GM12864 (cell line): ENCODE data around the gene HSPA12B.

Source experiments
- DNase-seq: peaks from one replicate; pipeline ENCODE4 v3.0.0-alpha.2; 2011; ENCODE audit warnings: low read depth
- H3K4me3 ChIP-seq: 2 replicates; pipeline ENCODE4 v1.5.1; 2011; ENCODE audit warnings: mild to moderate bottlenecking, low read depth, low read length, control low read depth
- CTCF ChIP-seq: IDR thresholded peaks from 2 replicates; pipeline ENCODE4 v1.5.1; 2011; ENCODE audit warnings: low read depth, mild to moderate bottlenecking, moderate library complexity, low read length, control low read depth, inconsistent platforms; ENCODE audit errors: missing control alignments

The HSPA12B gene

GRCh38 chr20:3697588-3698305, 34.7 kb upstream of the HSPA12B start:
- no peak overlapping the region for H3K4me3 ChIP-seq
- TF ChIP-seq CTCF: no peak
- DNase-seq: no peak

DNA sequence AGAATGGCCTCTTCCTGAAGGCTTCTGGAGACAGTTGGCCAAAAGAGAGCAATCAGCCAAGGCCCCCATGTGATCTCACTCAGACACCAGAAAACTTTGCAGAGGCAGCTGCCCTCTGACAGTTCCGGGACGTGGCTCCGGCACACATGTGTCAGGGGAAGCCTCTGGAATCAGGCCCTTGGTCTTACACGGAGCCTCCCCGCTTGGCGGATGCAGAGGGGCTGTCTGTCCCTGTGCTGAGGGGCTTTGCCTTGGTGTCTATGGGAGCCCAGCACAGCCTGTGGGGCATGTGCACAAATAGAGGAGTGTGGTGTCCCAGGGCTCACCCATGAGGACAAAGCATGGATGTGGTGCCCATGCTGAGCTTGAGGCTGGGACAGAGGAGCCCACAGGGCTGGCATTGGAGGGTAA, 33.9 kb upstream of the HSPA12B start:
- no peak for DNase-seq
- no peak overlapping the region for H3K4me3 ChIP-seq
- no peak for TF ChIP-seq CTCF

- H3K4me3 ChIP-seq: no peak overlapping the region
- DNase-seq: no peak
- no peak for TF ChIP-seq CTCF
Observed at GRCh38 chr20:3699037-3699436, 33.4 kb upstream of the HSPA12B start.

DNA sequence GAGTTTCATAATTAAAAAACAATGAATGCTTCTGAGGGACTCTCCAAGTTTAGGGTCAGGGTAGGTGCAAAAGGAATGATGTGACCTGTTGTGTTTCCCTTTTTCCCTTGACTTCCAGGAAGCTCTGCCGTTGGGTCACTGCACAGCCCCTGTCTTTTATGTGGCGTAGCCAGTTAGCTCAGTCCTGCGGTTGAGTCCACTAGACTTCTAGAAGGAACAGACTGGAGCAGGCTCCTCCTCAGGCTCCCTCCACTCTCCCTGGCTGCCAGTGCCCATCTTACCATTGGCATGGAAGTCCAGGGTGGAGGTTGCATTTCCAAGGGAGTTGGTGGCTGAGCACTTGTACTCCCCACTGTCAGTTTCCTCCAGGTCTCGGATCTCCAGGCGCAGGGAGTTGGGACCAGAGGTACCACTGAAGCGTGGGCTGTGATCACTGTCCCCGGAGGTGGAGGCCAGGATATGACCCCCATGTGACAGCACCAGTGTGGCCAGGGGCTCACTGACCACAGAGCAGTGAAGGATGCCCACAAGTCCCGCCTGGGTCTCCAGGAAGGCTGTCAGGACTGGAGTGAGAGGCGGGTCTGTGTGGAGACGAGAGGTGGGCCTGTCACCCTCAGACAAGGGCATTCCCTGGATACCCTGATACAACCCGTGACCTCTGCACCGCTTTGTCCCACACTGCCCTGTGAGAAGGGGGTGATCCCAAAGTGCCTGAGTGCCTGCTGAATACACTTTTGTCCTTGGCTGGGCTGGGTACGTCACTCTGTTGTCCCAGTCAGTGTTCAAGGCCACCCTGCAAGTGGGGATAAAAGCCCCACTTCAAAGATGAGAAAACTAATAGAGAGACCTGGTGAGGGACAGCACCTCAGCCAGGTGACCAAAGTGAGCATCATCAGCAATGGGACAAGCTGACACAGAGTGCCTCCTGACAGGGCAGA, 31.2 kb upstream of the HSPA12B start:
- H3K4me3 ChIP-seq: no peak overlapping the region
- TF ChIP-seq CTCF: no peak
- DNase-seq: no peak

DNA sequence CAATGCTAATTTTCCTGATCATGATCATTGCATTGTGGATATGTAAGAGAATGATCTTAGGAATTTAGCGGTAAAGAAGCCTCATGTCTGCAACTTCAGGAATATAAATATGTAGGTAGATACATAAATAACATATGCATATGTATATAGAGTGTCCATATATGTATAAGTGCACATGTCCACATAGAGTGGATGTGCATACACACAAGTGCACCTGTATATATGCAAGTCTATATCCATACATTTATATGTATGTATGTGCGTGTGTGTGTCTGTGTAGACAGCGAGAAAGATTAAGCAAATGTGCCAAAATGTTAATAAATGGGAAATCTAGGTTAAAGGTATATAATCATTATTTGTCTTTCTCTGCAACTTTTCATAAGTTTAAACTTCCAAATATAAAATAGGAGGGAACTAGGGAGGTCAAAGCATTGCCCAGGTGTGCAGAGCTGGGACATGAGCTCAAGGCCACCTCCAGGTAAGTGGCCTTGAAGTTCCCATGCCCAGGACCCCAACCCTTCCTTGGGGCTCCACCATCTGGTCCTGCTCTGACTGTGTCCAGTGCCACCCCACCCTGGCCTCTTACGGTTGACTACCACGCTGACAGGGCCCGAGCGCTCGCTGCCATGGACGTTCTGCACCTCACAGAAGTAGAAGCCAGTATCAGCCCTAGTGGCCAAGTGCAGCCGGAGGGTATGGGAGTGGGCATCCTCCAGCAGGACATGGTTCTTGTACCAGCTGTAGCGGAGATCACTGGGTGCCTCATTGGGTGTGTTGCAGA, 29.7 kb upstream of the HSPA12B start:
- DNase-seq: no peak
- H3K4me3 ChIP-seq: no peak overlapping the region
- no peak for TF ChIP-seq CTCF

DNA sequence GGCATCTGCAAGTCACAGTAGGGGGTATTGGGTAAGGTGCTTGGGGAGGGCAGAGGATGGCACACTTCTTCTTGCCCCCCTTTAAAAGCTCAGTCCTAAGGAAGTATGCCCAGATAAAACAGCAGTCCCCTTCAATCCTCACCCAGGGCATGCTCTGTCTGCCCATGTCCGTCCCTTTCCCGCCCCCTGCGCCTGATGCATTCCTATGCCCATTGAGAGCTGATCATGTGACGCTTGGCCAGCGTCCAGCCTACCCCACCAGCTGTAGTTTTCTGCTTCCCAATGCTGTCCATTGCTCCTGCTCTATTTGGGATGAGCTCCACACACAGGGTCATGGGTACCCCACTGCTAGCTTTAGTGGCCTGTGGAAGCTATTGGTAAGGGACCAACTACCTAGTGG, 28.4 kb upstream of the HSPA12B start:
- TF ChIP-seq CTCF: no peak
- DNase-seq: no peak
- H3K4me3 ChIP-seq: no peak overlapping the region
